HepG2 (cell line): ENCODE results near the gene ESRP2. TPM values are rescaled to one million over a fixed set of nuclear protein-coding genes. Genes with fewer than 3 reads are reported as not detected.

ENCODE experiments used
- ATF2 ChIP-seq: sonication (generic); formaldehyde crosslinking; IDR thresholded peaks from 2 replicates; pipeline ENCODE4 v1.4.0; 2020; ENCODE audit warnings: missing genetic modification reagents
- EP300 ChIP-seq, 3 experiments: sonication (generic) in 1 of 3; formaldehyde crosslinking in 1 of 3; IDR thresholded peaks; 2 replicates each; pipeline versions ENCODE4 v1.5.1 to v1.6.1; 2011 to 2020; ENCODE audit warnings: low read depth in 2 of 3, low read length in 2 of 3, borderline replicate concordance in 1 of 3, improper control_type of control experiment in 1 of 3, mild to moderate bottlenecking in 1 of 3, missing genetic modification reagents in 1 of 3, moderate library complexity in 1 of 3
- HOMEZ ChIP-seq: IDR thresholded peaks from 2 replicates; pipeline ENCODE4 v1.6.1; 2016; ENCODE audit warnings: low read depth
- KDM5A ChIP-seq: fragments of 200-600 bp; sonication (generic); IDR thresholded peaks from 2 replicates; pipeline ENCODE4 v1.7.0; 2018; ENCODE audit warnings: antibody characterized with exemption, mild to moderate bottlenecking, low read length, borderline replicate concordance
- PAWR ChIP-seq: sonication (generic); formaldehyde crosslinking; IDR thresholded peaks from 2 replicates; pipeline ENCODE4 v1.4.0; 2020; ENCODE audit warnings: missing genetic modification reagents, mild to moderate bottlenecking, borderline replicate concordance
- POLR2AphosphoS5 ChIP-seq: IDR thresholded peaks from 2 replicates; pipeline ENCODE4 v1.6.1; 2012; ENCODE audit warnings: low read depth, low read length
- SUZ12 ChIP-seq: fragments of 150-350 bp; IDR thresholded peaks from 2 replicates; pipeline ENCODE4 v1.6.1; 2014; ENCODE audit warnings: low read depth, low read length
- TAF1 ChIP-seq: sonication (generic); formaldehyde crosslinking; IDR thresholded peaks from 2 replicates; pipeline ENCODE4 v1.4.0; 2020; ENCODE audit warnings: missing genetic modification reagents
- ZBTB8A ChIP-seq: sonication (generic); formaldehyde crosslinking; IDR thresholded peaks from 2 replicates; pipeline ENCODE4 v1.4.0; 2020; ENCODE audit warnings: mild to moderate bottlenecking, low read depth, missing genetic modification reagents, borderline replicate concordance
- ZNF17 ChIP-seq: sonication (generic); formaldehyde crosslinking; IDR thresholded peaks from 2 replicates; pipeline ENCODE4 v1.5.0; 2020; ENCODE audit warnings: mild to moderate bottlenecking, missing genetic modification reagents
- ZNF280B ChIP-seq: sonication (generic); formaldehyde crosslinking; IDR thresholded peaks from 2 replicates; pipeline ENCODE4 v1.5.0; 2020; ENCODE audit warnings: missing genetic modification reagents, mild to moderate bottlenecking, borderline replicate concordance
- ZNF280D ChIP-seq: sonication (generic); formaldehyde crosslinking; IDR thresholded peaks from 2 replicates; pipeline ENCODE4 v1.5.1; 2020; ENCODE audit warnings: mild to moderate bottlenecking, missing genetic modification reagents
- ZNF562 ChIP-seq: sonication (generic); formaldehyde crosslinking; IDR thresholded peaks from 2 replicates; pipeline ENCODE4 v1.8.0; 2022; ENCODE audit warnings: missing genetic modification reagents, borderline replicate concordance
- ZNF572 ChIP-seq: sonication (generic); formaldehyde crosslinking; IDR thresholded peaks from 2 replicates; pipeline ENCODE4 v1.5.1; 2020; ENCODE audit warnings: mild to moderate bottlenecking, missing genetic modification reagents
- ZNF687 ChIP-seq: sonication (generic); formaldehyde crosslinking; IDR thresholded peaks from 2 replicates; pipeline ENCODE4 v1.5.1; 2020; ENCODE audit warnings: mild to moderate bottlenecking, missing genetic modification reagents, moderate library complexity
- ZNF737 ChIP-seq: sonication (generic); formaldehyde crosslinking; IDR thresholded peaks from 2 replicates; pipeline ENCODE4 v1.5.0; 2020; ENCODE audit warnings: missing genetic modification reagents, mild to moderate bottlenecking, borderline replicate concordance
- ZNF839 ChIP-seq: sonication (generic); formaldehyde crosslinking; IDR thresholded peaks from 2 replicates; pipeline ENCODE4 v1.4.0; 2020; ENCODE audit warnings: missing genetic modification reagents, mild to moderate bottlenecking, borderline replicate concordance
- polyA plus RNA-seq, 8 experiments: library from polyadenylated mRNA; depleted of rRNA in 3 of 8; stranded (reverse) in 7 of 8; unstranded in 1 of 8; fragments of >200 nt; fragmentation: Illumina TruSeq in 4 of 8; extraction: Trizol in 4 of 8; gene quantifications; 2 replicates each; pipeline versions ENCODE4 v1.2.1 to v1.2.3, GENCODE V29; 2011 to 2016; ENCODE audit warnings: low read depth in 4 of 8, missing spikeins in 1 of 8, mixed read lengths in 1 of 8; ENCODE audit not compliant: insufficient read depth in 1 of 8
- total RNA-seq, 5 experiments: library from RNA; depleted of rRNA; stranded (reverse); fragments of >200 nt; fragmentation: Illumina TruSeq; extraction: Trizol; gene quantifications; 2 replicates each; pipeline ENCODE4 v1.2.3, GENCODE V29; 2016; ENCODE audit warnings: low read depth in 1 of 5

ESRP2 gene
- total and polyA plus RNA-seq, 2 of the 13 experiments (the other 11 are each of a cell fraction or from before 2014, with no cell fraction given) = 21.1 to 32.4 TPM

GRCh38 chr16:68244481-68244902, 8.6 kb upstream of the ESRP2 start (continued):
- TF ChIP-seq ZNF280B (CRISPR knock-in tag) = peak; percentile 79; the same call in 1 of the 2 replicates
- TF ChIP-seq ZNF687 (CRISPR knock-in tag) = no peak
- TF ChIP-seq ATF2 (CRISPR knock-in tag) = no peak
- no peak for TF ChIP-seq ZNF562 (CRISPR knock-in tag)
- 0 out of 2 replicates have a peak, but pooled peaks have one; percentile 3 for TF ChIP-seq ZBTB8A
- no peak for TF ChIP-seq EP300 (IDR thresholded peaks at IDR 0.05; ENCODE audit: low read depth in 2 of 2, low read length in 2 of 2)
- no peak for TF ChIP-seq EP300 (CRISPR knock-in tag; IDR thresholded peaks at IDR 0.05; ENCODE audit: borderline replicate concordance)
- TF ChIP-seq SUZ12 = no peak
- TF ChIP-seq ZNF280D = no peak
- TF ChIP-seq KDM5A = no peak
- TF ChIP-seq PAWR (CRISPR knock-in tag) = no peak
- TF ChIP-seq ZNF572 (CRISPR knock-in tag) = peak; percentile 15
- TF ChIP-seq HOMEZ (CRISPR knock-in tag) = no peak
- TF ChIP-seq ZNF839 (CRISPR knock-in tag) = no peak
- no peak for TF ChIP-seq POLR2AphosphoS5
- TF ChIP-seq TAF1 (CRISPR knock-in tag) = no peak
- TF ChIP-seq ZNF17 (CRISPR knock-in tag) = no peak
- 0 out of 2 replicates have a peak, but pooled peaks have one; percentile 67 for TF ChIP-seq ZNF737 (CRISPR knock-in tag)
